Measurements from ENCODE around the gene APOBEC2.

The APOBEC2 gene

GRCh38 chr6:41061196-41061726, 8.3 kb downstream of the APOBEC2 start:
- DNase-seq (ENCODE audit: low spot score), result no peak

GRCh38 chr6:41062056-41062455, 9.1 kb downstream of the APOBEC2 start:
- DNase-seq (ENCODE audit: low spot score), result no peak

GRCh38 chr6:41063884-41064285, 10.9 kb downstream of the APOBEC2 start:
- DNase-seq (ENCODE audit: low spot score), result no peak

GRCh38 chr6:41064841-41065240, 11.8 kb downstream of the APOBEC2 start:
- no peak for DNase-seq (ENCODE audit: low spot score)

- DNase-seq (ENCODE audit: low spot score), result no peak
Measured at GRCh38 chr6:41065550-41066026, 12.6 kb downstream of the APOBEC2 start.

- peak; percentile 57 for DNase-seq (ENCODE audit: low spot score)
Measured at GRCh38 chr6:41066867-41067304, 13.9 kb downstream of the APOBEC2 start.

- DNase-seq (ENCODE audit: low spot score), result peak; percentile 76
Measured at GRCh38 chr6:41071501-41071922, 18.5 kb downstream of the APOBEC2 start.

GRCh38 chr6:41071923-41072835, 19.2 kb downstream of the APOBEC2 start, which contains the start of gene OARD1:
TSS of gene OARD1 (minus strand) at chr6:41072356. CDS start at chr6:41071634, 722 bp downstream.
- DNase-seq (ENCODE audit: low spot score), result peak; percentile 100

- DNase-seq (ENCODE audit: low spot score), result no peak
Measured at GRCh38 chr6:41072836-41073202, 19.8 kb downstream of the APOBEC2 start, which contains the start of gene NFYA. TSS of gene NFYA (plus strand) at chr6:41072974. CDS start at chr6:41079090, 6,116 bp downstream.

- peak; percentile 81 for DNase-seq (ENCODE audit: low spot score)
Measured at GRCh38 chr6:41073203-41073967, 20.4 kb downstream of the APOBEC2 start.

- DNase-seq (ENCODE audit: low spot score), result peak; percentile 11
Measured at GRCh38 chr6:41073968-41074691, 21.1 kb downstream of the APOBEC2 start.

- DNase-seq (ENCODE audit: low spot score), result no peak
Measured at GRCh38 chr6:41074692-41075436, 21.9 kb downstream of the APOBEC2 start.

GRCh38 chr6:41075651-41076626, 22.9 kb downstream of the APOBEC2 start:
- DNase-seq (ENCODE audit: low spot score), result no peak

GRCh38 chr6:41077536-41077935, 24.5 kb downstream of the APOBEC2 start:
- DNase-seq (ENCODE audit: low spot score), result no peak

GRCh38 chr6:41078101-41078500, 25.1 kb downstream of the APOBEC2 start:
- no peak for DNase-seq (ENCODE audit: low spot score)

GRCh38 chr6:41079080-41079479, 26.1 kb downstream of the APOBEC2 start:
- DNase-seq (ENCODE audit: low spot score), result no peak

- peak; percentile 53 for DNase-seq (ENCODE audit: low spot score)
Measured at GRCh38 chr6:41080621-41081020, 27.6 kb downstream of the APOBEC2 start.

- DNase-seq (ENCODE audit: low spot score), result no peak
Measured at GRCh38 chr6:41083072-41083471, 30.1 kb downstream of the APOBEC2 start.

- no peak for DNase-seq (ENCODE audit: low spot score)
Measured at GRCh38 chr6:41085182-41085581, 32.2 kb downstream of the APOBEC2 start.

GRCh38 chr6:41088451-41088850, 35.4 kb downstream of the APOBEC2 start:
- no peak for DNase-seq (ENCODE audit: low spot score)
